OCI-LY1 (cell line): ENCODE measurements around the gene SMIM3.
"Not testable (repeated sequence)": the region's sequence is repeated elsewhere in the genome, so short reads cannot be mapped to it uniquely, and the experiment has no call there.

ENCODE experiments used
- H2AFZ ChIP-seq: fragments of 200-600 bp; sonication (generic), shearing (Covaris generic); 2 replicates; pipeline ENCODE4 v1.6.0; 2014; ENCODE audit warnings: antibody characterized with exemption, mild to moderate bottlenecking, low read length
- H3F3A ChIP-seq: fragments of 200-600 bp; sonication (generic), shearing (Covaris generic); 2 replicates; pipeline ENCODE4 v1.6.0; 2014; ENCODE audit warnings: mild to moderate bottlenecking, antibody characterized with exemption, low read length, moderate library complexity; ENCODE audit not compliant: insufficient read depth
- H3K27ac ChIP-seq: fragments of 200-600 bp; sonication (generic); 2 replicates; pipeline ENCODE4 v1.5.1; 2014; ENCODE audit warnings: low read length, mixed run types, mild to moderate bottlenecking, low read depth; ENCODE audit not compliant: poor library complexity, severe bottlenecking
- H3K27me3 ChIP-seq: fragments of 200-600 bp; sonication (generic); 2 replicates; pipeline ENCODE4 v1.6.0; 2014; ENCODE audit warnings: antibody characterized with exemption, mild to moderate bottlenecking, low read length, moderate library complexity; ENCODE audit not compliant: insufficient read depth
- H3K36me3 ChIP-seq: fragments of 200-600 bp; sonication (generic); 2 replicates; pipeline ENCODE4 v1.6.1; 2014; ENCODE audit warnings: mild to moderate bottlenecking, antibody characterized with exemption, low read length, moderate library complexity, mixed read lengths; ENCODE audit not compliant: insufficient read depth
- H3K4me1 ChIP-seq: fragments of 200-600 bp; sonication (generic); 2 replicates; pipeline ENCODE4 v1.5.1; 2014; ENCODE audit warnings: mild to moderate bottlenecking, low read length, moderate library complexity; ENCODE audit not compliant: insufficient read depth, severe bottlenecking
- H3K4me2 ChIP-seq: fragments of 200-600 bp; sonication (generic), shearing (Covaris generic); 2 replicates; pipeline ENCODE4 v1.6.1; 2014; ENCODE audit warnings: low read length
- H3K4me3 ChIP-seq: fragments of 200-600 bp; sonication (generic); 2 replicates; pipeline ENCODE4 v1.5.1; 2014; ENCODE audit warnings: low read length, low read depth, mild to moderate bottlenecking, mixed read lengths; ENCODE audit not compliant: poor library complexity, severe bottlenecking
- H3K79me2 ChIP-seq: fragments of 200-600 bp; shearing (Covaris generic); 2 replicates; pipeline ENCODE4 v1.6.1; 2016; ENCODE audit warnings: mixed run types, low read length, mixed read lengths; ENCODE audit not compliant: insufficient read depth
- H3K9ac ChIP-seq: fragments of 200-600 bp; sonication (generic), shearing (Covaris generic); 2 replicates; pipeline ENCODE4 v1.6.1; 2014; ENCODE audit warnings: mild to moderate bottlenecking, low read length, mixed read lengths
- H3K9me2 ChIP-seq: fragments of 200-600 bp; sonication (generic), shearing (Covaris generic); 2 replicates; pipeline ENCODE4 v1.6.1; 2014; ENCODE audit warnings: low read depth, mild to moderate bottlenecking, low read length, mixed read lengths
- H3K9me3 ChIP-seq: fragments of 200-600 bp; shearing (Covaris generic); 2 replicates; pipeline ENCODE4 v1.6.1; 2014; ENCODE audit warnings: low read length, mixed read lengths
- H4K20me1 ChIP-seq: fragments of 200-600 bp; sonication (generic), shearing (Covaris generic); 2 replicates; pipeline ENCODE4 v1.6.0; 2016; ENCODE audit warnings: mild to moderate bottlenecking, low read length; ENCODE audit not compliant: insufficient read depth
- EZH2 ChIP-seq: fragments of 200-600 bp; sonication (generic), shearing (Covaris generic); IDR thresholded peaks from 2 replicates; pipeline ENCODE4 v1.8.0; 2017; ENCODE audit warnings: borderline replicate concordance, mixed run types, mild to moderate bottlenecking, antibody characterized with exemption, low read length, moderate library complexity, mixed read lengths
- TF ChIP-seq, protein P1 (sequence below): fragments of 200-600 bp; sonication (generic), shearing (Covaris generic); IDR thresholded peaks from 2 replicates; pipeline ENCODE4 v1.5.1; 2017; ENCODE audit warnings: mild to moderate bottlenecking, antibody characterized with exemption, low read length, moderate library complexity, mixed read lengths

The SMIM3 gene

DNA sequence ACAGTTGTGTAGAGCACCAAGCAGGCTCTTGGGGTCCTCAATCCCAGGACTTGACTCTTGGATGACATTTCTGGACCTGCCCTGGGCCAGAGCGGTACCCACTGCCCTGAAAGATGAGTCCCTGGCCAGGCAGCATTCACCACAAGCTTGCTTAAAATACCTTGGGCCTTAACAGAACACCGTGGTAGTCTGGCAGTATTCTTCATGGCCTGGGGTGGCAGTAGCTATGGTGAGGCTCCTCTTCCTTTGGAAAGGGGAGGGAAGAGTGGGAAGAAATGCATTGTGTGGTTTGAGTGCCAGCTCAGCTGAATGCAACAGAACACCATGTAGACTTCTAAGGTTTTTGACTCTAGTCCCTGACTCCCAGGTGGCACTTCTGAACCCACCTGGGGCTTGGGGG, 38.4 kb downstream of the SMIM3 start:
- Histone ChIP-seq H3K4me2 (no peak overlapping the region), H3K36me3 (no peaks in the 10 kb centered on the region), H3K79me2 (no peaks in the 10 kb centered on the region), H3K4me1 (no peaks in the 10 kb centered on the region), H4K20me1 (no peaks in the 10 kb centered on the region), H3K9me3 (no peaks in the 10 kb centered on the region), H3F3A (no peaks in the 10 kb centered on the region), H3K4me3 (no peak overlapping the region), H3K27me3 (no peaks in the 10 kb centered on the region), H2AFZ (no peak overlapping the region), H3K27ac (no peak overlapping the region), H3K9ac (no peak overlapping the region), H3K9me2 (no peaks in the 10 kb centered on the region)
- TF ChIP-seq EZH2: no peak
- TF ChIP-seq, protein P1, sequence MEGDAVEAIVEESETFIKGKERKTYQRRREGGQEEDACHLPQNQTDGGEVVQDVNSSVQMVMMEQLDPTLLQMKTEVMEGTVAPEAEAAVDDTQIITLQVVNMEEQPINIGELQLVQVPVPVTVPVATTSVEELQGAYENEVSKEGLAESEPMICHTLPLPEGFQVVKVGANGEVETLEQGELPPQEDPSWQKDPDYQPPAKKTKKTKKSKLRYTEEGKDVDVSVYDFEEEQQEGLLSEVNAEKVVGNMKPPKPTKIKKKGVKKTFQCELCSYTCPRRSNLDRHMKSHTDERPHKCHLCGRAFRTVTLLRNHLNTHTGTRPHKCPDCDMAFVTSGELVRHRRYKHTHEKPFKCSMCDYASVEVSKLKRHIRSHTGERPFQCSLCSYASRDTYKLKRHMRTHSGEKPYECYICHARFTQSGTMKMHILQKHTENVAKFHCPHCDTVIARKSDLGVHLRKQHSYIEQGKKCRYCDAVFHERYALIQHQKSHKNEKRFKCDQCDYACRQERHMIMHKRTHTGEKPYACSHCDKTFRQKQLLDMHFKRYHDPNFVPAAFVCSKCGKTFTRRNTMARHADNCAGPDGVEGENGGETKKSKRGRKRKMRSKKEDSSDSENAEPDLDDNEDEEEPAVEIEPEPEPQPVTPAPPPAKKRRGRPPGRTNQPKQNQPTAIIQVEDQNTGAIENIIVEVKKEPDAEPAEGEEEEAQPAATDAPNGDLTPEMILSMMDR: no peak

DNA sequence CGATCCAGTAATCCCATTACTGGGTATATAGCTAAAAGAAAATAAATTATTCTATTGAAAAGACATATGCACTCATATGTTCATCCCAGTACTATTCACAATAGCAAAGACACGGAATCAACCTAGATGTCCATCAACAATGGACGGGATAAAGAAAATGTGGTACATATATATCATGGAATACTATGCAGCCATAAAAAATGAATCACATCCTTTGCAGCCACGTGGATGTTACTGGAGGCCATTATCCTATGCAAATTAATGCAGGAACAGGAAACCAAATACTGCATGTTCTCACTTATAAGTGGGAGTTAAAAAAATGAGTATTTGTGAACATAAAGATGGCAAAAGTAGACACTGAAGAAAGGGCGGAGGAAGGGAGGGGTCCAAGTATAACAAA, 51.2 kb downstream of the SMIM3 start:
- no peak overlapping the region for H3K9ac ChIP-seq
- H4K20me1 ChIP-seq: no peaks in the 10 kb centered on the region
- H3K36me3 ChIP-seq: no peaks in the 10 kb centered on the region
- H3K27ac ChIP-seq: no peak overlapping the region
- no peak overlapping the region for H3K4me2 ChIP-seq
- no peak overlapping the region for H3K4me3 ChIP-seq
- H3K79me2 ChIP-seq: no peaks in the 10 kb centered on the region
- TF ChIP-seq, protein P1: no peak
- no peak for TF ChIP-seq EZH2
- no peak overlapping the region for H2AFZ ChIP-seq
- no peaks in the 10 kb centered on the region; the same call in 1 of the 2 replicates for H3K9me2 ChIP-seq
- no peaks in the 10 kb centered on the region for H3K27me3 ChIP-seq
- H3F3A ChIP-seq: no peaks in the 10 kb centered on the region
- H3K4me1 ChIP-seq: no peaks in the 10 kb centered on the region
- peaks cover 6% of the 10 kb centered on the region; the same call in 1 of the 2 replicates for H3K9me3 ChIP-seq

DNA sequence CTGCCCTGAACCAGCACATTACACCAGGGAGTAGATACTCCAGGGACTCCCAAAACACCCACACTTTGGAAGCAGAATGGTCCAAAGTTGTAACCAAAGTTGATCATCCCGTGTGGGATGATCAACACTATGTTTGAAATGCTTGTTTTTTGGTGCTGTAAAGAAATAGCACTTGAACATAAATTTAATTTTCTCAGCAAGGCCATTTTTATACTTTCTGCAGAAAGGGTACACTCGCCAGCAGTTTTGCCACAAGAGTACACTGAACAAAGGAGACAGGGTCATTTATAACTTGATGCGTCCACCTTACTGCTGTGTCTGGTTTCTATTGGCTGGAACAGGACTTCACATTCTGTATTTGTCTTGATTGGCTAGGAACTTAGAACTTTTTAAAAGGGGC, 53.3 kb downstream of the SMIM3 start:
- H2AFZ ChIP-seq, H3K36me3 ChIP-seq, H3F3A ChIP-seq, H3K9me3 ChIP-seq, H3K27ac ChIP-seq, H4K20me1 ChIP-seq, H3K79me2 ChIP-seq, H3K9me2 ChIP-seq, H3K27me3 ChIP-seq, H3K4me2 ChIP-seq, H3K4me3 ChIP-seq, H3K4me1 ChIP-seq, H3K9ac ChIP-seq: not testable (repeated sequence)

DNA sequence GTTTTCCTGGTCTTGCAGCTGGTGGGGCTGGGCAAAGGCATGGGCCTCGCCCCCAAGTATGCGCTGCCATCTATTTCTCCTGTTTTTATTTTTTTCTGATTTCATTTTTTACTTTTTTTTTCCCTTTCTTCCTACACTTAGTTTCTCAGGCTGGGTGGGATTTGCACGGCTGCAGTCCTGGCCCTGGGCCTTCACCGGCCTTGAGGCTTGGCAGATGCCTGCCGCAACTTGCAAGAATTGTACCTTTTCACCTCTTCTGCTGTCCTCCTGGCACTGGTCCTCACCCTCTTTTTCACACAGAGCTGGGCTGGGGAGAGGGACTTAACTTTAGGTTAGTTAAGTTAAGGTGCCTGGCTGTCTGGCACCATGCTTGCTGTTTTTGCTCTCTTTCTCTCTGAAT, 57.5 kb downstream of the SMIM3 start:
- Histone ChIP-seq H3K4me2 (no peak overlapping the region), H2AFZ (no peak overlapping the region)

More for the DNA sequence above, 57.5 kb downstream of the SMIM3 start:
- Histone ChIP-seq H3K79me2 (no peaks in the 10 kb centered on the region), H3K9me2 (no peaks in the 10 kb centered on the region), H3K9me3 (peaks cover 6% of the 10 kb centered on the region; the same call in 1 of the 2 replicates), H3K9ac (no peak overlapping the region), H3K27ac (no peak overlapping the region), H3K4me3 (no peak overlapping the region), H3K4me1 (no peaks in the 10 kb centered on the region), H3F3A (no peaks in the 10 kb centered on the region), H3K36me3 (no peaks in the 10 kb centered on the region), H3K27me3 (no peaks in the 10 kb centered on the region), H4K20me1 (no peaks in the 10 kb centered on the region)
- TF ChIP-seq, protein P1: no peak
- TF ChIP-seq EZH2: no peak
